ENCODE data around the gene LMBR1L.
A peak's percentile ranks its signal among the peaks of the same experiment; 100 is the strongest.
"Not testable (repeated sequence)": the region's sequence is repeated elsewhere in the genome, so short reads cannot be mapped to it uniquely, and the experiment has no call there.

Gene LMBR1L

DNA sequence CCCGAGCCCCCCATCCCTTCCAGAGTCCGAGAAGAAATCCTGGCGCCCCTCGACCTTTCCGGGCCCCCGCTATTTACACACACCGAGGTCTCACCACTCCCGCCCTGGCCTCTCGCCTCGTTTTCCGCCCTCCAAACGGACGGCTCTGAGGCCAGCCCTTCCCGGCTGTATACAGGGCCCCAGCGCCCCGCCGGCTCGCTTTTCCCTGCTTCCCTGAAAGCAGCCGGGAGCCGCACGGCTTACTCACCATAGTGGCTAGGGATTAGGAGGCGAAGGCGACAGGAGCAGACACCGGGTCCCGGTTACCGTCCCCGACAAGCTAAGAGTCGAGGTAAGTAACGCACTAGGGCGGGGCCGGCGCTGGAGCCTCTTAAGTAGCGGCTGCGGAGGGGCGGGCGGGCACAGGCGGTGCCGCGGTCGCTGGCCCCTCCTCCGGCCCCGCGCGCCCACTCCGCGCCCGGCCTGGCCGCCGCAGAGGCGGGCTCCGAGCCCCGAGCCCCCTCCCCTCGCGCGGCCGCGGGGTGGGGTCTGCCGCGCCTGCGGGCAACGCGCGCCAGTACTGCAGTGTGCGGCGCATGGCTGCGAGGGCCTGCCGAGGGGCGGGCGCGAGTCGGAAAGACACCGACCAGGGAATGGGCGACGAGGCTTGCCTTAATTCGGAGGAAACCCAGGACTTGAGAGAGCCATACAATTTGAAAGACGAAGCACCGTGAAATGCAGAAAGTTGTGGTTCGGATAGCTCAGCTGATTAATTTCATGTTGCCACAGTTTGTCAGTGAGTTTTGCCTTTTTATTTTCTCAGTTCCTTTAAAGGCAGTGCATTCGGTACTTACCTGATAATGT, 20.6 kb upstream of the LMBR1L start, which contains the start of gene TUBA1B:
Gene TUBA1B, minus strand, starts transcription at position 345 of the 843 bp plus-strand sequence. Its CDS starts 95 bp downstream, at position 250.
- no peak for TF ChIP-seq GATA1 (IDR thresholded peaks at IDR 0.05; ENCODE audit: low read depth, low read length)
- peak; percentile 99 for TF ChIP-seq POLR2A (IDR thresholded peaks at IDR 0.05; ENCODE audit: low read length)
- DNase-seq = peak; percentile 93 to 96

DNA sequence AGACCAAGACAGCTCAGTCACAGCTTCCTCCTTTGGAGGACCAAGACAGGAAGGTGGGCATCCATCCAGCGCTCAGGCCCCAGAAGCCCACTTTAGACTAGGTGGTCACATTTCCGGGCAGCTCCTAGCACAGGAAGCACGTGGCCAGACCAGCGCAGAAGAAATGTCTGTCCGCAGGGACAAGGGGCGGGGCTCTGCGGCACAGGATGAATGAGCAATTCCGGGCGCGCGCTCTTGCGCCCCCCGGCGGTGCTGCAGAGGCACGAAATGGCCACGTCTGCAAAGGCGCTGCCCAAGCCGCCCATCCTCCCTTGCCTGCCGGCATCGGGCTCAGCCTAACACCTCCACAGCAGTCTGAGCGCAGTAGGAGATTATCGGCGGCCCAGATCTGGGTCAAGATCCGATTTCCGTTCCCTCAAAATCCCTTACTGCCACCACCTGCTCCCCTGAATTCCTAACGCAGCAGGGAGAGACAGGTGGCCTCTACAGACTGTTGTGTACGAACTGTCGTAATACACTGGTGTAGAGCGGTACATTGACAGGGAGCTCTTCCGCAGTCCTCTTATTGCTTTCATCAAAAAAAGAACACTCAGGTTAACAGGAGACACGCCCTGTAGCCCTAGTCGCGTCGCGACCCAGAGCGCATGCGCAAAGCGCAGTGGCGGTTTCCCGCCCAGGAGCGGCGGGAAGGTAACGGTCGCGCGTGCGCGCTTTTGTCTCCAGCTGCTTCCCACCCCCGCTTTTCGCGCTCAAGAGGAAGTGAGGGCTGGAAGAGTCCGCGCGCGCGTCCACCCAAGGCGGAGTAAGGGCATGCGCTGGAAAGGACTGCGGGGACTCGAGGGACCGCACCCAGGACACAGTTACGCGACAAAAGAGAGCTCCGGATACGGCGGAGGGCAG, 19.8 kb upstream of the LMBR1L start:
- TF ChIP-seq POLR2A (IDR thresholded peaks at IDR 0.05; ENCODE audit: low read length) (no peak), GATA1 (IDR thresholded peaks at IDR 0.05; ENCODE audit: low read depth, low read length) (no peak)
- peak; percentile 95 to 97 for DNase-seq

DNA sequence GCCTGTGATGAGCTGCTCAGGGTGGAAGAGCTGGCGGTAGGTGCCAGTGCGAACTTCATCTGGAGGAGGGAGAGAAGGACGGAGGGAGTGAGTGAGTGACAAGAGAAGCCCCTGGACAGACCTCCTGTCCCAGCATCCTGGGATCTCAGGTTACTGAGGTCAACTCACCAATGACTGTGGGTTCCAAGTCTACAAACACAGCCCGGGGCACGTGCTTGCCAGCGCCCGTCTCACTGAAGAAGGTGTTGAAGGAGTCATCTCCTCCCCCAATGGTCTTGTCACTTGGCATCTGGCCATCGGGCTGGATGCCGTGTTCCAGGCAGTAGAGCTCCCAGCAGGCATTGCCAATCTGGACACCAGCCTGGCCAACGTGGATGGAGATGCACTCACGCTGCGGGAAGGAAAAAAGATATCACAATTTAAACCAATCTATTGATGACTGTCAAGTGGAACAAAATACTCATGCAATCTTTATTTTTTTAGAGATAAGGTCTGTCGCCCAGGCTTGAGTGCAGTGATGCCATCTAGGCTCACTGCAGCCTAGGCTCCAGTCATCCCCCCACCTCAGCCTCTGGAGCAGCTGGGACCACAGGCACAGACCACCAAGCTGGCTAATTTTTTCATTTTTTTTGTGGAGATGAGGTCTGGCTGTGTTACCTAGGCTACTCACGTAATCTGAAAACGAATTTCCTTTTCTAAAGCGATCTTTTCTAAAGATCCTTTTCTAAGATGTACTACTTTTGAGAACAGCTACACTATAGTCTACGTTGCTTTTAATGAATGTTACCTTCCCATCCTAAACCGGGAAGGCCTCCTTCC, 18.9 kb upstream of the LMBR1L start:
- peak in 1 of 2 experiments; percentile 52 for DNase-seq
- no peak for TF ChIP-seq GATA1 (IDR thresholded peaks at IDR 0.05; ENCODE audit: low read depth, low read length)
- TF ChIP-seq POLR2A (IDR thresholded peaks at IDR 0.05; ENCODE audit: low read length) = no peak

DNA sequence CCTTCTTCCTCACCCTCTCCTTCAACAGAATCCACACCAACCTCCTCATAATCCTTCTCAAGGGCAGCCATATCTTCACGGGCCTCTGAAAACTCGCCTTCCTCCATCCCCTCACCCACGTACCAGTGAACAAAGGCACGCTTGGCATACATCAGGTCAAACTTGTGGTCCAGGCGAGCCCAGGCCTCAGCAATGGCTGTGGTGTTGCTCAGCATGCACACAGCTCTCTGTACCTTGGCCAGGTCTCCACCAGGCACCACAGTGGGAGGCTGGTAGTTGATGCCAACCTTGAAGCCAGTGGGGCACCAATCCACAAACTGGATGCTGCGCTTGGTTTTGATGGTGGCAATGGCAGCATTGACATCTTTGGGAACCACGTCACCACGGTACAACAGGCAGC, 17.3 kb upstream of the LMBR1L start:
- not testable (repeated sequence) for DNase-seq

DNA sequence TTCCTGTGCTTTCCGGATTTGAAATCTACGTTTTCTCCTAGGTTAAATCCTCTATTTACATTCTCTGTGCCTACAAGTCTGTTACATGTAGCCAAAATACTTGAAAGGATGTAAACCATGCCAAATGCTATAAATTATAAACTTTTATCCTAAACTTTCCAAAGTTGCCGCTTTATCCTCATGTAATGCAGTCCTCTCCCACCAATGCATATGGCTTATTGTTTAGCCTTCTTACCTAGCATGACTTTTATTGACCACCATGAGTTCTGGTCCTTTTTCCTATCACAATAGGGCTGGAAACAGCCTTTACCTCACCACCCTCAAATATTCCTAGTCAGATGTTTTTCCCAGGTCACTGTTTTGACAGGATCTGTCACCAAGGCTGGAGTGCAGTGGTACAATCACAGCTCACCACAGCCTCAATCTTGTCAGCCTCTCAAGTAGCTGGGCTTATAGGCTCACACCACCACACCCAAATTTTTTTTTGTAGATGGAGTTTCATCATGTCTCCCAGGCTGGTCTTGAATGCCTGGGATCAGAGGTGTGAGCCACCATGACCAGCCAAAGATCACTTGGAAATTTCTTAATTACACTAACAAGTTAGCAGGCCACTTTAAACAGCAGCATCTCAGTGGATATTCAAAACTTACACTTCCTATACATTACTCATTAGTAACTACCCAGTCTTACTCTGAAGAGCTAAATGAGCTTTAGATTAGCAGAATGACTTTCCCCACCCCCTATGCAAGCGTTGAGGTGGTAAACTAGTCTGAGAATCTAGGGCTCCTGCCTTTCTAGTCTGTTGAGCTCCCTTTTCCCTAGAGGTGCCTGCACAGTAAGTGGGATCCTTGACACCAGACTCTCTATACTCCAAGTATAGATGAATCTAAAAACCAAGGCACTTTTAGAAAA, 16.5 kb upstream of the LMBR1L start:
- peak; percentile 38 to 55 for DNase-seq
- TF ChIP-seq GATA1 (IDR thresholded peaks at IDR 0.05; ENCODE audit: low read depth, low read length) = no peak
- TF ChIP-seq POLR2A (IDR thresholded peaks at IDR 0.05; ENCODE audit: low read length) = peak; percentile 43

DNA sequence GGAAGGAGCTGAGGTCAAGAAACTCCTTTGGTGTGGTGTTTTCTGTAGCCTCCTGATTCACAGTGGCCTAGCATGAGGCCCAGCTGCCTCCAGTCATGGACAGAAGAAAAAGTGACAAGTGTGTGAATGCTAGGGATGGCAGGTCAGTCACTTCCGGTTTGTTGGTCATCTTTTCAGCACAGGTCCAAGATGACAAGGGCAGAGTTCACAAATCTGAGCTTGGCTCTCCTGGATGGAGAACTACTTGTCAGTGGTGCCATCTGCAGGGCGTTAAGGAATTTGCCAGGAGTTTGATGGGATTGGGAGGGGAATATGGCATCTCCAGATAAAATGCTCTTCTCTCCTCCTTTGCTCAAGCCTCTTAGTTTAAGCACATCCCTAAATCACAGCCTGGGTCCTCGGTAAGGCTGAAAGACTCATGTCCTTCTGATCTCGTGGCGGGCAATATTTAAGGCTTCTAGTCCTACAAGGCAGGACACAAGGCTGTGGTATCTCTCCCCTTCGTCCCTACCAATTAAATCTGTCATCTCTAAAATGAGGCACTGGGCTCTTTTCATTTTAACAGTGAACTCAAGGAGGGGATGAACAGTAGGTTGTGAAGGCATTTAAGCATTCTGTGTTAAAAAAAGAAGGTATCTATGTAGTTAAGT, 10.5 kb upstream of the LMBR1L start:
- TF ChIP-seq GATA1 (IDR thresholded peaks at IDR 0.05; ENCODE audit: low read depth, low read length) = no peak
- no peak for TF ChIP-seq POLR2A (IDR thresholded peaks at IDR 0.05; ENCODE audit: low read length)
- DNase-seq = peak in 1 of 2 experiments; percentile 31

DNA sequence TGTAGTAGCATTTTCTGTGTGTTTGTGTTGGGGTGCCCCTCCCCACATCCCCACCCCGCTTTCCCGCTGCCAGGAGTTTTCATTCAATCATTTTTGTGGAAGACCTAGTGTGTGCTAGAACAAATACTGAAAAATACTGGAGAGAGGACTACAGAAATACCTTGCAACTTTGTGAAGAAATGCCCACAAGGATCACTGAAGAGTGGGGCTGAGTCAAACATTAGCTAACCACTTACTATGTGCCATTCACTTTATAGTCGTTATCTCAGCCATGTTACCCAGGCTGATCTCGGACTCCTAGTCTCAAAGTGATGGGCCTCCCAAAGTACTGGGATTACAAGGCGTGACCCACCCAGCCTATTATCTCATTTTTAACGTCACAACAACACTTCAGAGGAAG, 559 bp upstream of the LMBR1L start:
- TF ChIP-seq POLR2A (IDR thresholded peaks at IDR 0.05; ENCODE audit: low read length) (no peak), GATA1 (IDR thresholded peaks at IDR 0.05; ENCODE audit: low read depth, low read length) (no peak)
- peak in 1 of 2 experiments; percentile 56 for DNase-seq

DNA sequence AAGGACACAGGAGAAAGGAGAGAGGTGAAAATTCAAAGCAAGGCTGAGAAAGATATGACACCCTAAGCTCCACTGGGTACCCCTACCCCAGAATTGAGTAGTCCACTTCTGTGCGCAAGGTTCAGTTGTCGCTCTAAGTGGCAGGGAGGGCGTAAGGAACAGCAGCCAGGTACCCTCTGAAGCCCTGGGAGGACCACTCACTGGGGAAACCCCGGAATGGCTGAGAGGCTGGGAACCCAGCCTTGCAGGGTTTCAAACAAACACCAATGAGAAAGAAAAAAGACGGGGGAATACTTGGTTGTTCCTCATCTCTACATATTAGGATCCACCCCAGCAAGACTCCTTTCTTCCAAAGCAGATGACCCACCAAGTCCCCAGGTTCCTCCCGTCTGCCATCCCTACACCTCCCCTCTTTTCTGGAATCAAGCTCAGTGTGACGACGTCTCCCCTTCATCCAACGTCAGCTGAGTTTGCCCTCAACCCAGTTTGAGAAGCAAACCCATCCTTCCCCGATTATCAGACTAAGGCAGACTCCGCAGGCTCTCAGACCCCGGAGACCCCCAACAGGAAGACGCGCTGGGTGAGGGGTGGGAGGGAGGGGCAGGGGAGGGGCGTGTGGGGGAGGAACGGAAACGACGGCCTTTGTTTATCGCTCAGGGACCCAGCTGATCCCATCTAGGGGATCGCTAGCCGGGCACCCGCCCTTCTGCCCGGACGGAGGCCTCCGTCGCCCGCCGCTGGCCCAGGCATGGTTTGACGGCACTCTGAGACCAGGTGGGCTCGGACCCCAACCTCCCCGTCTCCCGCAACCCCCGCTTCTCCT, 795 bp downstream of the LMBR1L start:
- DNase-seq = peak in 1 of 2 experiments; percentile 59
- TF ChIP-seq POLR2A (IDR thresholded peaks at IDR 0.05; ENCODE audit: low read length) (no peak), GATA1 (IDR thresholded peaks at IDR 0.05; ENCODE audit: low read depth, low read length) (no peak)

DNA sequence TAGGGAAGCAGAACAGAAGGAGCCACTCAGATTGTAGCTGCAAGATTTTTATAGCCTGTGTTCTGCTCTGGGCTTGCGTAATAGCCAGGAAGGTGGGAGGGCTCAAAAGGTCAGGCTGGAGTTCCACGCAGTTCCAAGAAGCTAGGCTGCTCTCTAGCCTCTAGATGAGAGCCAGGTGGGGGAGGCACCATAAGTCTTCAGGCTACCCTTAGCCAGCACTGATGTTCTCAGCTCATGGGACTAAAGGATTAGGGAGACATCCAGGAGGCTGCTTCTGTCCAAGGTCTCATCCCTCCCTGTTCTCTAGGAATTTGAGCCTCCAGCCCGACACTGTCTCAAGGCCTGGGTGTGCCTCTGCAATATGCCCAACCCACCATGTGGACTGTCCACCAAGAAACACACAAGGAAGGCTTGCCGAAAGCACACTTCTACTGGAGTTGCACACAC, 1.7 kb downstream of the LMBR1L start:
- peak in 1 of 2 experiments; percentile 40 for DNase-seq
- TF ChIP-seq POLR2A (IDR thresholded peaks at IDR 0.05; ENCODE audit: low read length) = no peak
- TF ChIP-seq GATA1 (IDR thresholded peaks at IDR 0.05; ENCODE audit: low read depth, low read length) = no peak

DNA sequence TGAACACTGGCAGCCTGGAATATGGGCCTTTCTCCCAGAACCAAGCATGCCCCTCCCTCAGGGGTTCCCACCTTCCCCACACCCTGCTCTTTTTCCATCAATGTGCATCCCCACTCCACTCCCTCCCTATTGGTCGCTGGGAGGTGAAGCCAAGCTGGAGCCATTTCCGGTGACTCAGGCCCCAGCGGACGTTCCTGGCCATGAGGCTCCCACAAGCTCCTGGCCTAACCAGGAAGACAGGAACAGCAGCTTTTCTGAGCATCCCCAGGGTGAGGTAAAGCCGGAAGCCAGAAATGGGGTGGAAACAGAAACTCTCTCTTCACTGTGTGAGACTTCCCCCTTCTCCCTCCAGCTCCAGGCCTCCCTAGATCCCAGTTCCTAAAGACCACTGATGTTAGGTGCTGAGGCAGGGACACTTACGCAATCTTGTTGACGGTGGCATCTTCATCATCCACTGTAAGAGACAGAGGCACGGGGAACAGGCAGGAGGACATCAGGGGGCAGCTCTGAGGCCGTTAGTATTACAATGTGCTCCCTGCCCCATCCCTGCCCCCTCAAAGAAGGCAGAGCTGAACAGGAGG, 5.1 kb downstream of the LMBR1L start:
- TF ChIP-seq GATA1 (IDR thresholded peaks at IDR 0.05; ENCODE audit: low read depth, low read length) = no peak
- no peak for TF ChIP-seq POLR2A (IDR thresholded peaks at IDR 0.05; ENCODE audit: low read length)
- DNase-seq = no peak

DNA sequence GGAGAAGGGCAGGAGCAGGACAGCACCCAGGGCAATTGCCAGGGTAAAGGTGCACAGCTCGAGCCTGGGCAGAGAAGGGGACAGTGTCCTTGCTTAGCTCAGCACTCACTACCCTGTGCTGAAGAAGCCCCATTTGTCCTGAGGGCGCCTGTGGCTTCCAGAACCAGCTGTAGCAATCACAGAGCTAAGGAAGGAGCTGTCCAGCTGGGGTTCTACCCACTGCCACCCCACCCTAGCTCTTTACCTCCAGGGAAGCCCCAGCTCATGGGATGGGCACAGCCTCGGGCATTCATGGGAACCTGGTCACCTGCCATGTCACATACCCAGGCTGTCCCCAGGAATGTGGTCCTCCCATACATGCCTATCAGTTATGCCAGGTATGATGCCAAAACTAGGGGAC, 5.8 kb downstream of the LMBR1L start:
- DNase-seq = no peak
- TF ChIP-seq GATA1 (IDR thresholded peaks at IDR 0.05; ENCODE audit: low read depth, low read length) = no peak
- TF ChIP-seq POLR2A (IDR thresholded peaks at IDR 0.05; ENCODE audit: low read length) = no peak

All from erythroblast (primary cell).